Endometrial microvascular endothelial cells (primary cell): ENCODE measurements around the gene ZNF541. TPM values are rescaled to one million over a fixed set of nuclear protein-coding genes. Genes with fewer than 3 reads are reported as not detected.
"Not testable (repeated sequence)": the region's sequence is repeated elsewhere in the genome, so short reads cannot be mapped to it uniquely, and the experiment has no call there.

Source experiments
- in situ Hi-C: cut with HindIII; loops from 2 replicates; pipeline ENCODE4 v1.10.0; 2017; ENCODE audit warnings: low sequenced_read_pairs, low pct_unique_long_range_greater_than_20kb; ENCODE audit errors: inconsistent ontology term
- total RNA-seq: library from RNA; depleted of rRNA; stranded (reverse); fragments of >200 nt; gene quantifications from one replicate; pipeline ENCODE4 v1.2.3, GENCODE V29; 2015; ENCODE audit errors: inconsistent ontology term

The ZNF541 gene
- total RNA-seq, 1 donor from 2014 or later: not detected

GRCh38 chr19:47603706-47604565 is 31.0 kb upstream of the ZNF541 start:
- in situ Hi-C loops: no loop called here

DNA sequence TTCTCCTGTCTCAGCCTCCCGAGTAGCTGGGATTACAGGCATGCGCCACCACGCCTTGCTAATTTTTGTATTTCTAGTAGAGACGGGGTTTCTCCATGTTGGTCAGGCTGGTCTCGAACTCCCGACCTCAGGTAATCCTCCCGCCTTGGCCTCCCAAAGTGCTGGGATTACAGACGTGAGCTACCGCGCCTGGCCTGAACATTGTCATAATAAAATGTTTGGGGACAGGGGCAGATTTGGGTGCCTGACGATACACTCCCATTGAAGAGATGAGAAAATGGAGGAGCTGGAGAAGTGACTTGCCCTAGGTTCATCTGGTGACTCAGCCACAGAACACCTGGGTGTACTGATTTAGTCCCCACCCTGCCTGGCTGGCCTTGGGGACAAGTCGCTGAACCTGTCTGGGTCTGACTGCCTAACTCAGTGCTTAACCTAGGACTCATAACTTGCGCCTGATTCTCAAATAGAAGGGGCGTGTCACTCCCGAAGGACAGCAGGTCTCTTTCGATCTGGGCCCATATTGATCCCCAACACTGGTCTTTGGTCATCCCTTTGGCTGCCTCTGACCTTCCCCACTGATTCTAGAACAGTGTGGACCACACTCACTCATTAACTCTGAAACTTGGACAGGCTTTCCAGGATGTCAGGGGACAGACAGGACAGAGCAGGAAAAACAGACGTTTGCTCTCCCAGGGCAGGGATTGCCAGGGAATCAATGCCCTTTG is 28.4 kb upstream of the ZNF541 start:
- in situ Hi-C loops: no loop called here

DNA sequence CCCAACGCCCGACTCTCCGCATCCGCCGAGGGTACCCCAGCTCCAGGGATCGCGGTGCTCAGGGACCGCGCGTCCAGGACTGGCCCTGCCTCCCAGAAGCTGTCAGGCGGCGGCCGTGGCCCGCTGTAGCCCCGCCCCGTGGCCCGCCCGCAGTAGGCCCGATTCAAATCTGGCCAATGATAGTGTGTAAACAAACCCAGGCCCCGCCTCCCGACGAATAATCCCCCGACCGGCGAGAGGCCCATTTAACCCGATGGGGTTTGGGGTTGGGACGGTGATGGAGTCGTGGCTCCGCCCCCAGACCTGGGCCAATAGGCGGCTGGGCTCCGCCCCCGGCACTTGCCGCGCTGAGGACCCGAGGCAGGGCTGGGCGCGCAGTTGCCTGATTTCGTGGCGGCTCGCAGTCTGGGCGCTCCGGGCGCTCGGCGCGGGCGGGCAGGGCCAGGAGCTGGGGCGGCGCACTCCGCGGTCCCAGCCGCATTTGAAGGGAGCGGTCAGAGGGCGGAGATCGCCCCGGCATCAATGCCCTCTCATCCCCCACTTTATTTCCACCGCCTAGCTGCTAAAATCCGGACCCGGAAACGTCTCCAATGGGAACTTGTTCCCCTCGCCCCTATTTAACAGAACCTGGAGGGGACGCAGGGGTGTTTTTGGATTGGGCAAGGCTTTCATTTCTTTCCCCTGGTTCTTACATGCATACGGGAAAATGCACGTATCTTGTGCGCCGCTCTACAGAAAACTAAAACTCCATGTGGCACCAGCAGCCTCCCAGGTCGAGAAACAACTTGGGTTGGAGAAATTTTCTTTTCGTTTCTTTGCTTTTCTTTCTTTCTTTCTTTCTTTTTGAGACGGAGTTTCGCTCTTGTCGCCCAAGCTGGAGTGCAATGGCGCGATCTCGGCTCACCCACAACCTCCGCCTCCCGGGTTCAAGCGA is 27.6 kb upstream of the ZNF541 start:
- in situ Hi-C loops: no loop called here

GRCh38 chr19:47599671-47600245 is 26.8 kb upstream of the ZNF541 start:
- in situ Hi-C loops: not testable (repeated sequence)

DNA sequence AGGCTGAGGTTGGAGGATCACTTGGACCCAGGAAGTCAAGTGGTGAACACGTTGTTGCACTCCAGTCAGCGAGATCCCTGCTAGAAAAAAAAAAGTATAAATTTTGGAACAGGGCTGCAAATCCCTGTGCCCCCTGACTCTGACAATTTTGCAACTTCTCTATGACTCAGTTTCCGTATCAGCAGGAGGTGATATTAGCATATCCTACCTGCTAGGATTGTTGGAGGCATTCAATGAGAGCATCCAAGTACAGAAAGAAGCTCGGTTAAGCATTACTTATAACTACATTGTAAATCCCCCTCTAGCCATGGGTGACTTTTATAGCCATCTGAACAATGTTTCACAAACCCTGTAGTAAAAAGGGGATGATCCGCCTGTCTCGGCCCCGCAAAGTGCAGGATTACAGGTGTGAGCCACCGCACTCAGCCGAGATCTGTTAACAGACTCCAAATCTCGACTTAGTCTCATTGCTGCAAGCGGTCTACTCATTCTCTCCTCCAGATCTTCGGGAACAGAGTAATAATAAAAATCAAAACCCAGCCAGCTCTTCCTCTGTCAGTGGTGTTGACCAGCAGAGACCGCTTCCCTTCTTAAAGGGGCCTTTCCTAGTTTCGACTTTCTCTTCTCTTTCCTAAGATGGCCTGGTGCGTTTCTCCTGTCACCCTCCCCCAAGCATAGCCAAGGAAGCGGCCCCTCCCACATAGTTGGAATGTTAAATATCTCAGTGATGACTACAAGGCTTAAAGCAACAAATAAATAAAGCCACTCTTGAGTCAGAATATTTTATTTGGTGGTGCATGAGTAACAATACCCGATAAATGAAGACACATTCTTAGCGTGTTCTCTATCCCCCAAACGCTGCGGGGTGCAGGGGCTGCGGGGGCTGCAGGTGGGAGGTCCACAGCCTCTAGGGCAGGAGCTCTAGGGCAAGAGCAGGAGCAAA is 25.7 kb upstream of the ZNF541 start:
- in situ Hi-C loops: no loop called here

DNA sequence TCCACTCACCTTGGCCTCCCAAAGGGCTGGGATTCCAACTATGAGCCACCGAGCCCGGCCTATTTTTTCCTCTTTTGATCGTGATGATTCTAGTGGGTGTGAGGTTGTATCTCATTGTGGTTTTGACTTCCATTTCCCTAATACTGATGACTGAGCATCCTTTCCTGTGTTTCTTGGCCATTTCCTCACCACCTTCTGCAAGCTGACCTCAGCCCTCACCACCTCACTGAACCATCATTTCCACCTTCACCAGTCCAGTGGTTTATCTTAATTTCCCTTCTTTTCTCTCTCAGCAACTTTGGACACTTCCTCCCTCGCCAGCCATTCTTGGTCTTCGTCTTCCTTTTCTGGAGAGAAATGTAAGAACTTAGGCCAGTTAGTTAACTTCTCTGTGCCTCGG is 23.0 kb upstream of the ZNF541 start:
- in situ Hi-C loops: no loop called here

DNA sequence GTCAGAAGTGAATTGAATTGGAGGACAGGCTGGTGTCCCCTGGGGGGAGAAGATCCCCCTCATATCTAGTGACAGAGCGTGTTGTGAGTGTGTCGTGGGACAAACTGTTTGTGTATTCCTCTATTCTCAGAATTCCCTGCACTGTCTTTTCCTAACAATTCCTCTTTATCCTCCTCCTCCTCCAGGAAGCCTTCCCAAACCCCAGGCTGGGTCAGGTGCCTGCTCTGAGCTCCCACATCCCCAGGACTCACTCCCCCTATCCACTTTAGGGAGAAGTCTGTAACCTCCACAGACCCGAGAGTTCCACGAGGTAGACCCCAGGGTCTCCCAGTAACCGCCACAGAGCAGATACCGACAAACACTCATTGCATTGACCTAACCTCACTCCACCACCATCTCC is 20.9 kb upstream of the ZNF541 start:
- in situ Hi-C loops: no loop called here

DNA sequence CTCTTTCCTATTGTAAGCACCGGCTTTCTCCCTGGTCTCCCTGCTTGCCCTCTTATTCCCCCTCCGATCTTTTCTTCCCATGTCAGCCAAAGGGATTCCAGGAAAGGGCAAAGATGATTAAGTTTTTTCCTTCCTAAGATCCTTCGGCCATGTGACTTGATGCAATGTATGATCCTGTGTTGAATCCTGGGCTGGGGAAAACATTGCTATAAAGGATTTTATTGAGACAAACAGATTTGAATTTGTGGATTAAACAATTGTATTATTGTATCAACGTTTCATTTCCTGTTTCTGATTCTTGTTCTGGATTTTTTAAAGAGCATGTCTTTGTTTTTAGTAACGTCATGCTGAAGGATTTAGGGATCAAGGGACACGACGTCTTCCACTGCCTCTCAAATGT is 16.9 kb upstream of the ZNF541 start:
- in situ Hi-C loops: no loop called here

DNA sequence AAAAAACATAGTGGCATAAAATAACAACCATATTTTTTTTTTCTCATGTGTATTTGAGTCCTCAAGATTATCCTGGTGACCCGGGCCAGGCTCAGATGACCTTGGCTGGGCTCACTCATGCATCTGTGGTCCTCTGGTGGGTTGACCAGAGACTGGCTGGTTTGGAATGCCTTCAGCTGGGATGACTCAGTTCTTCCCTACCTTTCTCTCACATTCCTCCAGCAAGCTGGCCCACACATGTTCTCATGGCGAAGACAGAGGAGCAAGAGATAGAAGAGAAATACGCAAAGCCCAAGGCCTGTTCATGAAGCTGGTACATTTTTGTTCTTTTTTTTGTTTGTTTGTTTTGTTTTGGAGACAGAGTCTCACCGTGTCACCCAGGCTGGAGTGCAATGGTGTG is 14.3 kb upstream of the ZNF541 start:
- in situ Hi-C loops: no loop called here

GRCh38 chr19:47583161-47583560 is 10.2 kb upstream of the ZNF541 start:
- in situ Hi-C loops: not testable (repeated sequence)

DNA sequence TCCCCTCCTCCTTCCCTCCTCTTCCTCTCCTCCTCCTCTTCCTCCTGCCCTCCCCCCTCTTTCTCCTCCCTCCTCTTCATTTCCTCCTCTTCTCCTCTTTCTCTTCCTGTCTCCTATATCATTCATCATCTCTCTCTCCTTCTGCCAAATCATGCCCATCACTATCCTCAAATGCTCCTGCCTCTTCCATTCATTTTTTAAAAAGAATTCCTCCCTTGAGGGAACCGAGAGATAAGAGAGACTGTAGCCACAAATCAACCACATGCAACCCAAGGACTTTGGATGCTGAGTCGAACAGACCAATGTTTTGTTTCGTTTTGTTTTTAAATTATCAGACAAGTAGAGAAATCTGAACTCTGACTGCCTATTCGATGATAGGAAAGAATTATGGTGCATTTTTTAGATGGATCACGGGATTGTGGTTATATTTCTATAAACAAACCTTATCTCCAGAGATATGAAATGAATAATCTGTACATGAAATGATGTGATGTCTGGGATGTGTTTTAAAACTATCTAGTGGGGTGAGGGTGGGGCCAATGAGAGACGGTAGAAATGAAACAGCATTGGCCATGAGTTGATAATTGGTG is 9.5 kb upstream of the ZNF541 start:
- in situ Hi-C loops: no loop called here

DNA sequence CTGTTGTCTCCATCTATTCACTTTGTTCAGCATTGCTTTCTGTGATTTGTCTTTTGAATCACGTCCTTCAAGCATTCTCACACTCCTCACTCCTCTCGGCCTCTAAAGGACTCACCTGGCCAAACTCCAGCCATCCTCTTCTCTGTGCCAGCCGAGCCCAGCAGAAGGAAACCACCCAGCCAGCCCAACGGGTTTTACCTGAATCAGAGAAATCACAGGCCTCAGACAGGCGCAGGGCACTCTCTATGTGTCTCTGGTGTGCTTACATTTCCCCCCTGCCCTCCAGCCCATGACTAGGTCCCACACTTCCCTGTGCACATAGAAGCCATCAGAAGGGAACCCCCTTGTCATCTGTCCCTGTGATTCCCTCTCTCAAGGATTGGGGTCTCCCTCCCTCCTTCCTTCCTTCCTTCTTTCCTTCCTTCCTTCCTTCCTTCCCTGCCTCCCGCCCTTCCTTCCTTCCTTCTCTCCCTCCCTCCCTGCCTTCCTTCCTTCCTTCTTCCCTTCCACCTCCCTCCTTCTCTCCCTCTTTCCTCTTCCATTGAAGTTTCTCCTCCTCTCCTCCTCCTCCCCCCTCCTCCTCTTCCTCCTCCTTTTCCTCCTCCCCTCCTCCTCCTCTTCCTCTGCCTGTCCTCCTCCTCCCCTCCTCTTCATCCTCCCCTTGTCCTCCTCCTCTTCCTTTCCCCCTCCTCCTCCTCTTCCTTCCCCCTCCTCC is 8.8 kb upstream of the ZNF541 start:
- in situ Hi-C loops: no loop called here

DNA sequence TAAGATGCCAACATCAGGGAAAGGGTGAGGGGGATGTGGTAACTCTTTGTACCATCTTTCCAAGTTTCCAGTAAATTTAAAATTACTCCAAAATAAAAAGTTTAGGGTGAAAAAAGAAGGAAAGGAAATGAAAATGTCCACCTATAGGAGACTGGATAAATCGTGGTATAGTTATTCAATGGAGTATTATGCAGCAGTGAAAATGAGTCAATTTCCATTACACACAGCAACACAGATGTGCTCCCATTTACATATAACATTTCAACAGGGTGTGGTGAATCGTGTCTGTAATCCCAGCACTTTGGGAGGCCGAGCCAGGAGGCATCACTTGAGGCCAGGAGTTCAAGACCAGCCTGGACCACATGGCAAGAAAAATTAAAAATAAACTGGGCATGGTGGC is 7.4 kb upstream of the ZNF541 start:
- in situ Hi-C loops: no loop called here

- in situ Hi-C loops: no loop called here
These were observed 313 bp downstream of the ZNF541 start for GRCh38 chr19:47572635-47573034.

GRCh38 chr19:47569331-47569730 is 3.6 kb downstream of the ZNF541 start:
- in situ Hi-C loops: no loop called here

GRCh38 chr19:47564081-47564480 is 8.9 kb downstream of the ZNF541 start:
- in situ Hi-C loops: no loop called here

- in situ Hi-C loops: no loop called here
These were observed 11.4 kb downstream of the ZNF541 start for GRCh38 chr19:47561440-47562057.
